GM12878 (cell line): ENCODE data around the gene GREB1. TPM values are rescaled to one million over a fixed set of nuclear protein-coding genes. Genes with fewer than 3 reads are reported as not detected.

Source experiments
- ATAC-seq: fragments of 200-7000 bp; cut with Tn5 transposase; 3 replicates; pipeline ENCODE4 v1.9.1; 2020; ENCODE audit warnings: mild to moderate bottlenecking, moderate library complexity
- BruUV-seq: library from RNA; stranded (reverse); fragments of 400-500 nt; replicated peaks from 2 replicates; lab custom pipeline; 2021; lab: Mats Ljungman, UMichigan
- CTCF ChIA-PET: fragments of 300-600 bp; sonication (Branson Sonifier 250); formaldehyde crosslinking; extraction: SDS; loops from one replicate; lab custom pipeline; 2021; ENCODE audit warnings: inconsistent platforms; lab: Yijun Ruan, JAX
- POLR2A ChIA-PET: fragments of 350-600 bp; formaldehyde crosslinking; extraction: SDS; loops from one replicate; lab custom pipeline; 2021; ENCODE audit warnings: inconsistent platforms; lab: Charles Lee
- RAD21 ChIA-PET: fragments of 300-600 bp; sonication (Branson Sonifier 250); formaldehyde crosslinking; loops from one replicate; lab custom pipeline; 2023; ENCODE audit warnings: antibody characterized with exemption; ENCODE audit not compliant: unreplicated experiment; lab: Charles Lee
- SMC1A ChIA-PET: fragments of 300-600 bp; sonication (Branson Sonifier 250); formaldehyde crosslinking; loops from one replicate; lab custom pipeline; 2023; ENCODE audit not compliant: unreplicated experiment, uncharacterized antibody; lab: Charles Lee
- DNase-seq: peaks from one replicate; pipeline ENCODE4 v3.0.0-alpha.2; 2011; ENCODE audit warnings: low read depth, low spot score
- FAIRE-seq: peaks from 3 replicates; lab custom pipeline; 2011; peaks lifted over from hg19 to GRCh38; lab: Jason Lieb, UNC
- H2AFZ ChIP-seq: 2 replicates; pipeline ENCODE4 v1.6.0; 2011; ENCODE audit warnings: low read depth, low read length, control low read depth; ENCODE audit not compliant: control insufficient read depth
- H3K27ac ChIP-seq: 2 replicates; pipeline ENCODE4 v1.5.1; 2011; ENCODE audit warnings: control low read depth; ENCODE audit not compliant: control insufficient read depth, insufficient read depth
- H3K27me3 ChIP-seq, 2 experiments: replicated peaks in 1 of 2; 2 replicates each; pipeline versions ENCODE4 v1.6.0 to v1.6.1; 2011; ENCODE audit warnings: low read length in 1 of 2; ENCODE audit not compliant: control insufficient read depth in 2 of 2, insufficient read depth in 2 of 2
- H3K36me3 ChIP-seq, 2 experiments: 2 replicates each; pipeline ENCODE4 v1.5.1; 2011; ENCODE audit warnings: low read length in 1 of 2; ENCODE audit not compliant: control insufficient read depth in 2 of 2, insufficient read depth in 2 of 2
- H3K4me1 ChIP-seq: 2 replicates; pipeline ENCODE4 v1.6.1; 2011; ENCODE audit warnings: mild to moderate bottlenecking, low read length, moderate library complexity, mixed read lengths; ENCODE audit not compliant: control insufficient read depth, insufficient read depth
- H3K4me2 ChIP-seq: 2 replicates; pipeline ENCODE4 v1.6.0; 2011; ENCODE audit warnings: control low read depth; ENCODE audit not compliant: control insufficient read depth, insufficient read depth
- H3K4me3 ChIP-seq: fragments of 200-600 bp; sonication (generic); 2 replicates; pipeline ENCODE4 v1.5.1; 2016
- H3K79me2 ChIP-seq: 2 replicates; pipeline ENCODE4 v1.6.0; 2011; ENCODE audit warnings: low read length; ENCODE audit not compliant: control insufficient read depth, insufficient read depth
- H3K9ac ChIP-seq: 2 replicates; pipeline ENCODE4 v1.8.0; 2011; ENCODE audit warnings: low read length, control low read depth, mixed read lengths; ENCODE audit not compliant: control insufficient read depth, insufficient read depth
- H3K9me3 ChIP-seq: replicated peaks from 3 replicates; pipeline ENCODE4 v1.5.1; 2011; ENCODE audit warnings: mild to moderate bottlenecking, low read length; ENCODE audit not compliant: control insufficient read depth, insufficient read depth
- H4K20me1 ChIP-seq: 2 replicates; pipeline ENCODE4 v1.6.0; 2011; ENCODE audit not compliant: control insufficient read depth, insufficient read depth
- CHD4 ChIP-seq: fragments of 200-600 bp; sonication (generic); IDR thresholded peaks from 2 replicates; pipeline ENCODE4 v1.6.1; 2016; ENCODE audit warnings: mild to moderate bottlenecking
- EED ChIP-seq: sonication (generic); IDR thresholded peaks from 2 replicates; pipeline ENCODE4 v1.6.1; 2016; ENCODE audit warnings: antibody characterized with exemption, low read depth
- JUNB ChIP-seq: IDR thresholded peaks from 2 replicates; pipeline ENCODE4 v1.6.1; 2016; ENCODE audit warnings: antibody characterized with exemption, mild to moderate bottlenecking
- MXI1 ChIP-seq: fragments of 150-350 bp; IDR thresholded peaks from 2 replicates; pipeline ENCODE4 v1.6.1; 2011; ENCODE audit warnings: low read depth, mild to moderate bottlenecking, inconsistent platforms, low read length, improper control_type of control experiment
- NR2C2 ChIP-seq: IDR thresholded peaks from 2 replicates; pipeline ENCODE4 v1.6.1; 2011; ENCODE audit warnings: borderline replicate concordance, low read depth; ENCODE audit not compliant: control insufficient read depth, insufficient read length
- RFX5 ChIP-seq: IDR thresholded peaks from 2 replicates; pipeline ENCODE4 v1.6.1; 2011; ENCODE audit warnings: low read depth, low read length, improper control_type of control experiment
- SMC3 ChIP-seq: IDR thresholded peaks from 2 replicates; pipeline ENCODE4 v1.6.1; 2011; ENCODE audit warnings: low read length, improper control_type of control experiment, borderline replicate concordance
- SREBF2 ChIP-seq: IDR thresholded peaks from 2 replicates; pipeline ENCODE4 v1.6.1; 2012; ENCODE audit warnings: mild to moderate bottlenecking, low read length
- SRF ChIP-seq, 2 experiments: IDR thresholded peaks; 2 replicates each; pipeline ENCODE4 v1.6.1; 2011; ENCODE audit warnings: low read depth in 2 of 2, low read length in 2 of 2, mild to moderate bottlenecking in 1 of 2, moderate library complexity in 1 of 2
- TCF12 ChIP-seq: IDR thresholded peaks from 2 replicates; pipeline ENCODE4 v1.6.1; 2011; ENCODE audit warnings: low read depth, mild to moderate bottlenecking, low read length
- TCF7 ChIP-seq: IDR thresholded peaks from 2 replicates; pipeline ENCODE4 v1.6.1; 2014; ENCODE audit warnings: antibody characterized with exemption, borderline replicate concordance
- ZNF217 ChIP-seq: fragments of 450-650 bp; IDR thresholded peaks from 2 replicates; pipeline ENCODE4 v1.6.1; 2017; ENCODE audit warnings: antibody characterized with exemption, mild to moderate bottlenecking
- ZNF622 ChIP-seq: fragments of 450-650 bp; IDR thresholded peaks from 2 replicates; pipeline ENCODE4 v1.6.1; 2017; ENCODE audit warnings: mild to moderate bottlenecking, inconsistent platforms
- ZZZ3 ChIP-seq: IDR thresholded peaks from 2 replicates; pipeline ENCODE4 v1.6.1; 2011; ENCODE audit warnings: low read depth; ENCODE audit not compliant: control insufficient read depth, insufficient read length
- in situ Hi-C: fragments of 300-500 bp; cut with MboI; formaldehyde crosslinking; loops from 9 replicates; pipeline ENCODE4 v1.14.3; 2018; ENCODE audit warnings: mixed read lengths
- intact Hi-C: fragments of 100-400 bp; cut with micrococcal nuclease; formaldehyde crosslinking; loops from one replicate; pipeline ENCODE4 v1.14.2; 2022; ENCODE audit not compliant: unreplicated experiment
- polyA plus RNA-seq, 11 experiments: library from polyadenylated mRNA; depleted of rRNA in 4 of 11; unstranded in 6 of 11; stranded (reverse) in 5 of 11; fragments of >200 nt; fragmentation: Nextera tagmentation in 4 of 11; fragmentation: Illumina TruSeq in 1 of 11; extraction: Ambion mirVana in 4 of 11; extraction: Trizol in 1 of 11; gene quantifications; 1 replicate in 1 of 11; 2 replicates in 10 of 11; pipeline versions ENCODE4 v1.2.1 to v1.2.3, GENCODE V29; 2011 to 2016; ENCODE audit warnings: inconsistent platforms in 2 of 11, missing spikeins in 2 of 11, low read depth in 1 of 11
- total RNA-seq, 4 experiments: library from RNA; depleted of rRNA in 3 of 4; stranded (reverse); fragments of >200 nt in 3 of 4; fragmentation: Illumina TruSeq in 1 of 4; extraction: Trizol in 1 of 4; gene quantifications; 2 replicates each; pipeline versions ENCODE4 v1.2.1 to v1.2.3, GENCODE V29; 2013 to 2021
- TF ChIP-seq, protein P1 (sequence below): IDR thresholded peaks from 2 replicates; pipeline ENCODE4 v1.6.1; 2012; ENCODE audit warnings: low read depth, low read length, improper control_type of control experiment

GREB1 gene
- total and polyA plus RNA-seq, 10 of the 15 experiments (the other 5 are each of a cell fraction or from before 2014, with no cell fraction given) = 0.09 to 2.1 (median 0.37) TPM; not detected in 1

DNA sequence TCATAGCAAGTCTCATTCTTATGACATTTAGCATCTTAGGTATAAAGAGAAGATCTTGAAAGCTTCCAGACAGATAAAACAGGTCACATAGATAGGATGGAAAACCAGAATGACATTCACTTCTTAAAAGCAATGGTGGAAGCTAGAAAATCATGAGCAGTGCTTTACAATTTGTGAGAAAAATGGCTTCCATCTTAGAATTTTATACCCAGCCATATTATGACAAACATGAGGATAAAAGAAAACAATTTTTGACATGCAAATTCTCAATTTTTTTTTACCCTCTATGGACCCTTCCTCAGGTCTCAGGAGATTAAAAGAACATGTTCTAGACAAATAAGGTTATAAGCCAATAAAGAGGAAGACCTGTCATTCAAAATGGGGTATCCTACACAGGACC, 129.0 kb downstream of the GREB1 start:
- Histone ChIP-seq H3K9me3 (no peaks in the 10 kb centered on the region), H3K4me2 (no peak overlapping the region), H4K20me1 (no peaks in the 10 kb centered on the region), H3K27ac (no peak overlapping the region), H3K9ac (no peak overlapping the region), H3K27me3 (no peaks in the 10 kb centered on the region), H3K79me2 (no peaks in the 10 kb centered on the region), H3K4me3 (no peak overlapping the region), H3K4me1 (no peaks in the 10 kb centered on the region), H2AFZ (no peak overlapping the region), H3K36me3 (no peaks in the 10 kb centered on the region)
- ChIA-PET SMC1A (interaction anchor here (0.7 kb wide), 1 partner anchor 609 kb away, joined by 3 read pairs; no protein-coding TSS in a partner anchor), POLR2A (no interaction called here), CTCF (no interaction called here), RAD21 (no interaction called here)
- ATAC-seq (no peak), DNase-seq (no peak), FAIRE-seq (no peak)
- in situ Hi-C loops (no loop called here), intact Hi-C loops (no loop called here)
- TF ChIP-seq SMC3 = no peak
- no peak for TF ChIP-seq NR2C2
- no peak for TF ChIP-seq TCF7
- no peak for TF ChIP-seq RFX5
- TF ChIP-seq MXI1 = no peak
- no peak for TF ChIP-seq JUNB
- TF ChIP-seq ZZZ3 = no peak
- no peak for TF ChIP-seq SRF (IDR thresholded peaks at IDR 0.05; ENCODE audit: low read depth in 2 of 2, low read length in 2 of 2)
- no peak for TF ChIP-seq ZNF217
- TF ChIP-seq SREBF2 = no peak
- no peak for TF ChIP-seq ZNF622
- no peak for TF ChIP-seq CHD4
- TF ChIP-seq EED = no peak
- no peak for TF ChIP-seq TCF12
- TF ChIP-seq, protein P1, sequence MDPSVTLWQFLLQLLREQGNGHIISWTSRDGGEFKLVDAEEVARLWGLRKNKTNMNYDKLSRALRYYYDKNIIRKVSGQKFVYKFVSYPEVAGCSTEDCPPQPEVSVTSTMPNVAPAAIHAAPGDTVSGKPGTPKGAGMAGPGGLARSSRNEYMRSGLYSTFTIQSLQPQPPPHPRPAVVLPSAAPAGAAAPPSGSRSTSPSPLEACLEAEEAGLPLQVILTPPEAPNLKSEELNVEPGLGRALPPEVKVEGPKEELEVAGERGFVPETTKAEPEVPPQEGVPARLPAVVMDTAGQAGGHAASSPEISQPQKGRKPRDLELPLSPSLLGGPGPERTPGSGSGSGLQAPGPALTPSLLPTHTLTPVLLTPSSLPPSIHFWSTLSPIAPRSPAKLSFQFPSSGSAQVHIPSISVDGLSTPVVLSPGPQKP = no peak
- no TSS peak for BruUV-seq
